IgD-negative memory B cell (primary cell): Measurements from ENCODE around the gene CABP2. TPM values are rescaled to one million over a fixed set of nuclear protein-coding genes. Genes with fewer than 3 reads are reported as not detected.
"Not testable (repeated sequence)": the region's sequence is repeated elsewhere in the genome, so short reads cannot be mapped to it uniquely, and the experiment has no call there.

Experiments used
- H3K27ac Mint-ChIP-seq, 3 donors: one replicate each; pipeline ENCODE4 v1.8.0; 2020 to 2022; ENCODE audit warnings: mild to moderate bottlenecking in 3 of 3, mixed read lengths in 3 of 3, moderate library complexity in 1 of 3
- H3K27me3 Mint-ChIP-seq: one replicate; pipeline ENCODE4 v1.8.0; 2021; ENCODE audit warnings: mixed read lengths
- H3K36me3 Mint-ChIP-seq: one replicate; pipeline ENCODE4 v1.8.0; 2020; ENCODE audit warnings: mild to moderate bottlenecking, mixed read lengths
- H3K4me1 Mint-ChIP-seq, 3 donors: one replicate each; pipeline ENCODE4 v1.8.0; 2020 to 2022; ENCODE audit warnings: mixed read lengths in 3 of 3, mild to moderate bottlenecking in 1 of 3
- H3K4me3 Mint-ChIP-seq, 4 donors: one replicate each; pipeline ENCODE4 v1.8.0; 2020 to 2022; ENCODE audit warnings: mild to moderate bottlenecking in 4 of 4, mixed read lengths in 4 of 4, moderate library complexity in 3 of 4
- H3K9me3 Mint-ChIP-seq, 3 donors: one replicate each; pipeline ENCODE4 v1.8.0; 2020 to 2021; ENCODE audit warnings: mixed read lengths in 3 of 3, mild to moderate bottlenecking in 1 of 3
- polyA plus RNA-seq: library from polyadenylated mRNA; unstranded; fragments of 300-500 nt; fragmentation: Illumina TruSeq; gene quantifications from one replicate; pipeline ENCODE4 v1.2.3, GENCODE V29; 2021

CABP2 gene
- polyA plus RNA-seq, 1 donor from 2014 or later = not detected

- peaks cover 0 to 2% (median 0%) of the 10 kb centered on the region in 3 donors for H3K9me3 Mint-ChIP-seq
- H3K4me1 Mint-ChIP-seq = peaks cover 0 to 2% (median 2%) of the 10 kb centered on the region in 3 donors
- no peaks in the 10 kb centered on the region for H3K36me3 Mint-ChIP-seq
- no peak overlapping the region for H3K27ac Mint-ChIP-seq
- H3K4me3 Mint-ChIP-seq = peak overlapping the region in 1 of 4 donors; percentile 76
- H3K27me3 Mint-ChIP-seq = peaks cover 14% of the 10 kb centered on the region
Measured at GRCh38 chr11:67524480-67524808, 1.2 kb upstream of the CABP2 start.

- no peaks in the 10 kb centered on the region for H3K36me3 Mint-ChIP-seq
- peaks cover 0 to 2% (median 0%) of the 10 kb centered on the region in 3 donors for H3K9me3 Mint-ChIP-seq
- no peak overlapping the region for H3K27ac Mint-ChIP-seq
- H3K4me1 Mint-ChIP-seq = peaks cover 0 to 2% (median 0%) of the 10 kb centered on the region in 3 donors
- H3K4me3 Mint-ChIP-seq = no peak overlapping the region
- peaks cover 11% of the 10 kb centered on the region for H3K27me3 Mint-ChIP-seq
Measured at GRCh38 chr11:67523556-67524479, 572 bp upstream of the CABP2 start.

GRCh38 chr11:67522338-67522737, 908 bp downstream of the CABP2 start:
- Mint-ChIP-seq H3K4me3 (no peak overlapping the region), H3K9me3 (peaks cover 0 to under 1% (median 0%) of the 10 kb centered on the region in 3 donors), H3K36me3 (no peaks in the 10 kb centered on the region), H3K27me3 (peaks cover 11% of the 10 kb centered on the region), H3K4me1 (peaks cover 0 to 2% (median 0%) of the 10 kb centered on the region in 3 donors), H3K27ac (no peak overlapping the region)

- H3K27ac Mint-ChIP-seq = no peak overlapping the region
Measured at GRCh38 chr11:67521924-67522323, 1.3 kb downstream of the CABP2 start.

GRCh38 chr11:67520856-67521824, 2.1 kb downstream of the CABP2 start:
- H3K4me3 Mint-ChIP-seq = no peak overlapping the region
- no peak overlapping the region for H3K27ac Mint-ChIP-seq
- H3K36me3 Mint-ChIP-seq = no peaks in the 10 kb centered on the region
- no peaks in the 10 kb centered on the region for H3K4me1 Mint-ChIP-seq
- H3K27me3 Mint-ChIP-seq = peaks cover 3% of the 10 kb centered on the region
- H3K9me3 Mint-ChIP-seq = no peaks in the 10 kb centered on the region

More at GRCh38 chr11:67521924-67522323, 1.3 kb downstream of the CABP2 start:
- H3K36me3 Mint-ChIP-seq = no peaks in the 10 kb centered on the region
- H3K4me3 Mint-ChIP-seq = no peak overlapping the region
- H3K27me3 Mint-ChIP-seq = peaks cover 7% of the 10 kb centered on the region
- H3K9me3 Mint-ChIP-seq = no peaks in the 10 kb centered on the region
- H3K4me1 Mint-ChIP-seq = no peaks in the 10 kb centered on the region

GRCh38 chr11:67519726-67520125, 3.5 kb downstream of the CABP2 start:
- H3K27me3 Mint-ChIP-seq = peaks cover 9% of the 10 kb centered on the region
- H3K4me3 Mint-ChIP-seq = no peak overlapping the region
- no peaks in the 10 kb centered on the region for H3K9me3 Mint-ChIP-seq
- no peak overlapping the region for H3K27ac Mint-ChIP-seq
- H3K36me3 Mint-ChIP-seq = no peaks in the 10 kb centered on the region
- no peaks in the 10 kb centered on the region for H3K4me1 Mint-ChIP-seq

GRCh38 chr11:67517784-67518552, 5.3 kb downstream of the CABP2 start:
- no peak overlapping the region for H3K27ac Mint-ChIP-seq
- no peaks in the 10 kb centered on the region for H3K36me3 Mint-ChIP-seq
- H3K4me3 Mint-ChIP-seq = no peak overlapping the region
- no peaks in the 10 kb centered on the region for H3K9me3 Mint-ChIP-seq
- H3K27me3 Mint-ChIP-seq = peaks cover 11% of the 10 kb centered on the region
- peaks cover 0 to 2% (median 0%) of the 10 kb centered on the region in 3 donors for H3K4me1 Mint-ChIP-seq

- Mint-ChIP-seq H3K4me1 (peaks cover 0 to 2% (median 0%) of the 10 kb centered on the region in 3 donors), H3K4me3 (no peak overlapping the region), H3K9me3 (no peaks in the 10 kb centered on the region), H3K36me3 (no peaks in the 10 kb centered on the region), H3K27ac (no peak overlapping the region), H3K27me3 (peaks cover 17% of the 10 kb centered on the region)
Measured at GRCh38 chr11:67516806-67517205, 6.4 kb downstream of the CABP2 start.

- Mint-ChIP-seq H3K4me3 (no peak overlapping the region), H3K27me3 (peaks cover 17% of the 10 kb centered on the region), H3K36me3 (peaks cover 1% of the 10 kb centered on the region), H3K27ac (no peak overlapping the region), H3K4me1 (peaks cover 0 to 6% (median 2%) of the 10 kb centered on the region in 3 donors), H3K9me3 (no peaks in the 10 kb centered on the region)
Measured at GRCh38 chr11:67514116-67514515, 9.1 kb downstream of the CABP2 start.

- not testable (repeated sequence) for H3K9me3 Mint-ChIP-seq, H3K36me3 Mint-ChIP-seq
- H3K4me3 Mint-ChIP-seq = peak overlapping the region in 1 of 4 donors; percentile 88
- H3K27me3 Mint-ChIP-seq = peaks cover 17% of the 10 kb centered on the region
- H3K4me1 Mint-ChIP-seq = peaks cover 8 to 13% (median 10%) of the 10 kb centered on the region in 3 donors
- H3K27ac Mint-ChIP-seq = peak overlapping the region in 1 of 3 donors; percentile 98
Measured at GRCh38 chr11:67511558-67511957, 11.7 kb downstream of the CABP2 start.

- Mint-ChIP-seq H3K27me3 (peaks cover 11% of the 10 kb centered on the region), H3K4me3 (peak overlapping the region in 2 of 4 donors; percentile 83 to 88), H3K36me3 (peaks cover 3% of the 10 kb centered on the region), H3K4me1 (peaks cover 14 to 21% (median 19%) of the 10 kb centered on the region in 3 donors), H3K9me3 (no peaks in the 10 kb centered on the region), H3K27ac (peak overlapping the region in 1 of 3 donors; percentile 98)
Measured at GRCh38 chr11:67510023-67510345, 13.3 kb downstream of the CABP2 start.

GRCh38 chr11:67508486-67509121, 14.6 kb downstream of the CABP2 start:
- Mint-ChIP-seq H3K9me3 (no peaks in the 10 kb centered on the region), H3K4me3 (peak overlapping the region; percentile 87 to 97 (median 92)), H3K4me1 (peaks cover 18 to 21% (median 19%) of the 10 kb centered on the region in 3 donors), H3K36me3 (peaks cover 3% of the 10 kb centered on the region), H3K27me3 (peaks cover 6% of the 10 kb centered on the region), H3K27ac (peak overlapping the region; percentile 98 to 99 (median 98))

GRCh38 chr11:67507864-67508485, 15.3 kb downstream of the CABP2 start, which contains the start of gene CDK2AP2:
Gene CDK2AP2, minus strand, starts transcription at chr11:67508162. Its CDS starts 80 bp downstream, at chr11:67508082.
- peaks cover 5% of the 10 kb centered on the region for H3K36me3 Mint-ChIP-seq
- H3K27ac Mint-ChIP-seq = peak within 1 kb of the TSS; percentile 98 to 99 (median 98)
- H3K4me1 Mint-ChIP-seq = peaks cover 19 to 22% (median 22%) of the 10 kb centered on the region in 3 donors
- no peaks in the 10 kb centered on the region for H3K9me3 Mint-ChIP-seq
- H3K27me3 Mint-ChIP-seq = peaks cover 5% of the 10 kb centered on the region
- H3K4me3 Mint-ChIP-seq = peak within 1 kb of the TSS; percentile 87 to 97 (median 92)
